HPDE6-E6E7 (cell line): ENCODE measurements around the gene CSNK2A2.

Experiments
- DNase-seq: peaks from one replicate; pipeline ENCODE4 v3.0.0; 2011; ENCODE audit warnings: missing footprints; ENCODE audit errors: extremely low spot score

The CSNK2A2 gene

DNA sequence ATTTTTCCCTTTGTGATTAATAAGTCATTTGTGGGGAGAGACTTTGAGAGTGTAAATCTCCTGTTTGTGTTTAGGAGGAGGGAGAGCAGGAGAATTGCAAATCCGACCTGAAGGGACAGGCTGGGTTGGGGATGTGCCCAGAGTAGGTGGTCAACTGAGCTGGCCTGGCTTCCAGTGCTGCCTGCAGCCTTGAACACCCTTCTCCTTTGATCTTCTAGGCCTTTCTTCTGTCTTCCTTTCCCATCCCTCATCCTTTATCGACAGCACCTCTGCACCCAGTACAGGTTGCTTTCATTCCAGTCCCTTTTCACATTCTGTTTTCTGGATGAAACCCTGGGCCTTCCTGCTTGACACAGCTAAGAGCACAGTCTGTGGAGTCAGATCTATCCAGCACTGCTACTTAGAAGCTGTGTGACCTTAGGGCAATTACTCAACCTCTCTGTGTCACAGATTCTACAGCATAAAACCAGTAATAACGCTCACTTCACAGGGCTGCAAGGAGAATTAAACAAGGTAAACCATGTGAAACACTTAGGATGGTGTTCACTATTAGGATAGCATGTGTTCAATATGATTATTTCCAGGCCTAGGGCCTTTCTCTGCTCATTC lies 1.0 kb upstream of the CSNK2A2 start:
- no peak for DNase-seq

DNA sequence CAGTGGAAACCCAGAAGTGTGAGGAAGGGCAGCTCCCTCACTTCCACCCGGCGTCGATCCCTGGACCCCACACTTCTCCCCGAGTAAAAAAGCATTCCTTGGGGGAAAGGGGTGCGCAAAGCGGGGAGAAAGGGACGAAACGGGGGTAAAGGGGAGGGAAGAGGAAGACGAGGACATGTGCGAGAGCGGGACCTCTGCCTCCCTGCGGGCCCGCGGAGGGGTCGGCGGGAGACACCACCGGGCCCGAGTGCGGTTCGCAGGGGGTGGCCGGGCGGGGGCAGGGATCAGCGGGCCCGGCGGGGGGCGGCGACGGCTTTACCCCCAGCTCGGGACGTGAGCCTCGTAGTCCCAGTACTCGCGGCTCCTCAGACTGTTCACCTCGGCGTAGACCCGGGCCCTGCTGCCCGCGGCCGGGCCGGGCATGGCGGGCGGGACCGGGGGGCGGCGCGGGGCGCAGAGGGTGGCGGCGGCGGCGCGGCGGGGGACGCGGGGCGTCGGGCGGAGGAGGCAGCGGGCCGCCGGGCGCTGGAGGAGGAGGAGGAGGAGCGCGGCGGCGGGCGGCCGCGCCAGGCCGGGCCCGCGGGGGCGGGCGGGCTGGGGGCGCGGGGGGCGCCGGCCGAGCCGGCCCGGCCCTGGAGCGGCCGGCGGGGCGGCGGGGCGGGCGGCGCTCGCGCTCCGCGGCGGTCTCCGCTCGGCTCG lies 443 bp downstream of the CSNK2A2 start:
- no peak for DNase-seq

DNA sequence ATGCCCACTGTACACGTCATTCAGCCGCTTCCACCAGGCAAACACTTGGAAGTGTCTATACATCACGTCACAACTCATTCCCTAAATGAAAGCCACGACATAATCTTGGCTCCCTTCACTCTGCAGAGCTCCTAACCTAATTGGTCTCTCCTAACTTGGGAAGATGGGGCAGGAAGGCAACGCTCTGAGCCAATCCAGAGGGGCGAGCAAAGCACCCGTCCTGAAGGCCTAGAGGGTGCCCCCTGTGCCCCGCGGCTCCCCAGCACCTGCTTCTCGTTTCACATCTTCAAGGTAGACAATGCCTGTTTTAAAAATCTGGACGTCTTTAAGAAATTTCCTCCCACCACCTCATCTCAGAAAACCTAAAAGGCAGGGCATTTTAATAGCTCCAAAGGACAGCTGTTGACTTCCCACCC lies 1.0 kb downstream of the CSNK2A2 start:
- no peak for DNase-seq

DNA sequence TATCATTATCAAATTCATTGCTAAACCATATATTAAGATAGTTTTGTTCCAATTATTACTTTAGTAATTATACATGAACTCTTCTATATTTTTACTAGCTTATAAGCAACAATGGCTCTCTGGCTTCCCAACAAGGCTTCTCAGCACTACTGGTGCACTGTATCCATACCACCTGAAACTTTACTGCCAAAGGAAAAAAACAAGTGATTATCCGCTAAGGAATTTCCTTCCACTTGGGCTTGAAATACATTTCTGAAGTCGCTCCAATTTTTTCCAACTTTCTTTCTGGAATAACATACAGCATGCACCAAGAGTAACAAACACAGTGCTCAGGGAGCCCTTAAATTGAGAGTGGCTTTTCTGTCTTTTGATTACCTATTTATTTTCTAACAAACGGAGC lies 2.1 kb downstream of the CSNK2A2 start:
- DNase-seq = no peak

DNA sequence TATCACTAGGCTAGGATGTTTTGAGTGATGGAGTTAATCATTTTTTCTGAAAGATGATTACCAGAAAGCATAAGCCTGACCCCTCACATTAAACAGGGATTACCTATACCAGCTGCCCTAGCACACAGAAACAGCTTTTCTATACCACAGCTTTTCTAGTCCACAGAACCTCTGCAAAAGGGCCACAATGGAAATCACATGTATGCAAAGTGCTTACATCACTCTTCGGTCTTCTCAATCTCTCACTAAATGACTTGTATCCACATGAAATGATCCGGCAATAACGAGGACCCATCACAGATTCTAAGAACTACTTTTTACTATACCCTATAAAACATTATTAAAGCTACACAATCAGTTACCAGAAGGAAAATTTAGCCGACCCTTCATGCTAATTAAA lies 2.6 kb downstream of the CSNK2A2 start:
- DNase-seq = no peak

DNA sequence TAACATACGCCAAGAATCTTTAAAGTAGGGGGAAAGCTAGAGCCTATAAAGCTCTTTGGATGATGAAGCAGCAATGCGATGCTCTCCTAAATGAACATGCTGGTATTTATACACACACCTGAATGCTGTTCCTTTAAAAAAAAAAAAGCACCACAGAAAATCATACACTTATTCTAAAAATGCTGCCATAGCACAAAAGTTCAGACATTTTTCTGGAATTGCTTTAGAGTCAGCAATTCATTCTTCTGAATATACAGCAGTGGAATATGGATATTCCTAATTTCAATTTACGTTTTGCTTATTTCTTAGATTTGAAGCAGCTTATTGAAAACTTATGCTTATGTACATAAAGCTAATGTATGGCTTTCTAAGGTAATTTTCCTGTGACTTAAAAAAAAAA lies 3.1 kb downstream of the CSNK2A2 start:
- DNase-seq = no peak

DNA sequence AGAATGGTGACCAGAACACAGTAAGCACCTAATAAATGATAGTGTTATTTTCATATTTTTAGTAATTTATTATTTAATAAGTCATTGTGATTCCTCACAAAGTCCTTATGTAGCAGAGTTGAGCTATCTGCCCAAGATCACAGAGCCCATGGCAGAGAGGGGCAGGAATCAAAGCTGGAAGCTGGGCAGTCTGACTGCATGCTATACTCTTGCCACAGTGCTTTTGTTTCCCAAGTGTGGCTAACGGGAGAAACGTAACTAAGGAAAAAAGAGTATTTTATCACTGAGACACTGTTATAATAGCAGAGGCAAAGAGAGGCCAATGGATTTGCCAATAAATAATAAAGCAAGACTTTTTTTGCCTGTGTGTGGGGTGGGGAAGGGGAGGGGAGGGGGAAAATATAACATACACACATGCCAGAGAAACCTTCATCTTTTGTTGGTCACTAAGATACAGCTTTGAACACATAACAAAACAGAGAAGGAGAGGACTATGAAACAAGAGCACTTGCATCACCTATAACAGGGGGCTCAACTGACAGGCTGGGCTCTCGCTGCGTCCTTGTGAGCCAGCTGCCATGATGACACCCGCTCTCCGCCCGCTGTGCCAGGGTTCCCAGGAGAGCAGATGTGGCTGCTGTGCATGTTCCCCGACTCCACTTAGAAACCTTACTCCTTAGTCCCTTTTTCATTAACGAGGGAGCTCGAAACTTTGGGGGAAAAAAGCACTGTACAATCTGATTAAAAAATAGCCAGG lies 10.1 kb downstream of the CSNK2A2 start:
- DNase-seq = no peak

DNA sequence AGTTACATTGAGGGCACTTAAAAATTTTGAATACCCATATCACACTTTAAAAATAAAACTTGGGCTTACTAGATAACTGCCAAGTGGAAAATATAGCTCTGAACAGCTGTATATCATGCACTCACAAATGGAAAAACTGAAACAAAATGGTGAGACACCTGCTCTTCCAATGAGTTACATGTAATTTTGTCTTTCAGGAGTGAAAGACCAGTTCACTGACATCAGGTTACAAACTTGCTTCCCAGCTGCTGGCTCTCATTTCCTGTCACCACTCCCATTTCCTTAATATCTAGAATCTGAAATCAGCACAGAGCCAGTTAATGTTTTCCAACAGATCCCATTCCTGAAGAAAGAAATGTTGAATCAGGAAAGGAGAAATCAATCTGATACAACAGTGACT lies 10.8 kb downstream of the CSNK2A2 start:
- DNase-seq = no peak

DNA sequence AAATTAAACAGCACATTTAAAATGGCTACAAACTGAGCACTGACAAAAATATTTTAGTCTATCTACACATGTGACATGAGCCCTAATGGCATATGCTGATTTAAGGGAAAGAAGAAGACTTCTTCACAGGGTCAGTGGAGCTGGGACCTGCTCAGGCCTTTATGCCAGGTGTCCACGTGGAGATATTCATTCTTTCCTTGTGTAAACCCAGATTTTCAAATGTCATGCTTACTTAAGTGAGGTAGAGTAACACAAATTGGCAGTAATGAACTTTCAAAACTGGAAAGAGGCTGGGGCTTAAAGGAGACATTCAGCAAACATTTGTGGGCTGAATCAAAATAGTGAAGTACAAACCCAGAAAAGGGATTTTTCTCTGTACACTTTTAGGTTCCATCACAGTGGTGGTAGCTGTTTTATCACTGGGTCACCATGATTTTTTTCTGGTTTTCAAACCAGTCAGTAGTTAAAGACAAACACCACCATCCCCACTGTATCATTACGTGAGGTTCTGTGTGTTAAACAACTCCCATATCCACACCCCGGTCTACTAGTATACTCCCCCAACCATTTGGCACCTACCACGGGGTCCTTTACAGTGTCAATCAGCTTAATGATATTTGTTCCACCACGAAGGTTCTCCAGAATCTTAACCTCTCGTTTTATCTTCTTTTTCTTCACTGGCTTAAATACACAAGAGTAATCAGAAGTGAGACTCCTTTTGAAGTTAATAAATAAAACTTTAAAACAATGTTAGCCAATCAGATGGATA lies 11.5 kb downstream of the CSNK2A2 start:
- DNase-seq = no peak

DNA sequence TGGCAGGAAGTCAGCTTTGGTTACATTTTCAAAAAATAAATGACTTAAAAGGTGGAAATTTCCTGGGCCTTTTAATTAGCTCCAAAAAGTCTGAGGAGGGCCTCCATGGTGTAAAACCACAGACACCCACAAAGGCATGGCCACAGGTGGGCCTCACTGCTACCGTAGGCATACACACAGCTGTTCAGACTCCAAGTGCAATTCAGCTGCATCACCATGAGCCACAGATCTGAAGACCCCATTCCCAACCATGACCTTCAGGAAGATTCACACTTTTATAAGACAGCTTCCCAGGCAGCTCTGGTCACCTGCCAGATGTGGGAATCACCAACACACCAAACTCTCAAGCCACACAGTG lies 20.6 kb downstream of the CSNK2A2 start:
- no peak for DNase-seq

DNA sequence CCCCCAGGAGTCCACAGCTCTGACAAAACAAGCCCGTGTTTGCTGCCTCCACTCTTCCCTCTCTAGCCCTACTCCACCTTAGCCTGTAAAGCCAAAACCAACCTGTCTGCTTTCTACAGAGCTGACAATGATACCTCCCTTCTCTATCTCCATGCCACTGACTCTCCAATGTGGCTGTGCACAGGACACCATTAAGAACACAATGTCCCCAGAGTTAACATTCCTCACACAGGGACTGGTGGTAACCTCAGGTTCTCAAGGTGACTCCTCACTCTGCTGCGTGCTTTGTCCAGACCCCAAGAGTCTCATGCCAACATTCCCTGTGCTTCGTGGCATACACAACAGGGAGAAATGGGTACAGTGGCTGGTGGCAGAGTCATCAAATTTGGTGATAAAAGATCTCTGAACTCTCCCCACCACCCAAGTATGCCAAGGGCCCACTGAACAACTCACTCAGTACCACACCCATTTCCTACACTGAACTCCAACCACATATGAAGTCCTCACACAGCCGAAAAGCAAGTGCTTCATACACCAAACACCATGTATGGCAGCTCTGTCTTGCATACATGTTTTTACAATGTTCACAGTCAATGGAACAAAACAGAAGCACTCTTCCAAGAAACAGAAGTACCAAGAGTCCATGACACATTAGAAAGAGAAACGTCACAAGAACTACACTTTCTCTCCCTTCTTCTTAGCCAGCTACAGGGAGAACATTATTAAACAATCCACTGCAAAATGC lies 21.1 kb downstream of the CSNK2A2 start:
- DNase-seq = no peak

DNA sequence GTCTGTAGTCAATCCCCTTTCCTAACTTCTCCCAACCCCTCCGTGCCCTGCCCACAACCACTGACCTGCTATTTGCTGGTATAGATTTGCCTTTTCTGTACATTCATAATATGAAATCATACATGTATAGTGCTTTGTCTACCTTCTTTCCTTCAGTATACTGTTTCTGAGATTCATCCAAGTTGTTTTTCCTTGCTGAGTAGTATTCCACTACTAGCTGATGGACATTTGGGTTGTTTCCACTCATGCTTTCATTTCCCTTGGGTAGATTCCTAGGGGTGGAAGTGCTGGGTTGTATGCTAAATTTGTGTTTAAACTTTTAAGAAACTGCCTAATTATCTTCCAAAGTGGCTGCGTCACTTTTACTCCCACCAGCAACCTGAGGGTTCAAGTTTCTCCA lies 27.7 kb downstream of the CSNK2A2 start:
- DNase-seq = no peak

DNA sequence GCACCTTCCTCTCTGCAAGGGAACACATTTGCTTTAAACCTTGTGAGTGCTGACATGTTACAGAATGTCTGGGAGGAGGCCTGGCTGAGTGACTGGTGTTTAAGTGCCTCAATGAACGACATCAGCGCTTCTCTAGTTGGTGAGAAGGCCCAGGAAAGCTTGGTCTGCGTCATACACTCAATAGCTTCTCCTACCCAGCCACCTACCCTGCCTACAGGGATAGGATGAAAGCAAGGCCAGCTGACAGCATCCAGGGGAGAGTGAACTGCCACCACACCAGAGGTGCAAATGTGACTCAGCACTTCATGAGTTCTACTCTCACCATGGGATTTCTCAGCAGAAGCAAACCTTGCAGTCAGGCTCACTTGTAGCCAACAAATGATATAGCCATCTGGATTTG lies 37.1 kb downstream of the CSNK2A2 start:
- no peak for DNase-seq

DNA sequence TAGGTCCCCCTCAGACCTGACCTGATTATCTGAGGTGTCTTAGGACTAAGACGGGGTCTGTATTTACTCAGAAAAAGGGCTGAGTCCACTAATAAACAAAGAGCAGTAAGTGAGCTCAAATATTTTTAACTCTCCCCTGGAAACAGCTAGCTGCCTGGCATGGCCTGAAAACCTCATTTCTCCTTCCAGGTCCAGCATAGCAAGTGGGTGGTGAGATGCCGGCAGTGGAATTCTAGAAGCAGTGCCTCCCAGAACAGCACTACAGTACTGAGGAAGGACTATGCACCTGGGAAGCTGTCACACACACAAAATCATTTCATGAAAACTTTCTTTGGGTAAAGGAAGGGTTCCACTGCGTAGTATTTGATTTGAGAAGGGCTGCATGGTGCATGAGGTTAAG lies 39.2 kb downstream of the CSNK2A2 start:
- no peak for DNase-seq

DNA sequence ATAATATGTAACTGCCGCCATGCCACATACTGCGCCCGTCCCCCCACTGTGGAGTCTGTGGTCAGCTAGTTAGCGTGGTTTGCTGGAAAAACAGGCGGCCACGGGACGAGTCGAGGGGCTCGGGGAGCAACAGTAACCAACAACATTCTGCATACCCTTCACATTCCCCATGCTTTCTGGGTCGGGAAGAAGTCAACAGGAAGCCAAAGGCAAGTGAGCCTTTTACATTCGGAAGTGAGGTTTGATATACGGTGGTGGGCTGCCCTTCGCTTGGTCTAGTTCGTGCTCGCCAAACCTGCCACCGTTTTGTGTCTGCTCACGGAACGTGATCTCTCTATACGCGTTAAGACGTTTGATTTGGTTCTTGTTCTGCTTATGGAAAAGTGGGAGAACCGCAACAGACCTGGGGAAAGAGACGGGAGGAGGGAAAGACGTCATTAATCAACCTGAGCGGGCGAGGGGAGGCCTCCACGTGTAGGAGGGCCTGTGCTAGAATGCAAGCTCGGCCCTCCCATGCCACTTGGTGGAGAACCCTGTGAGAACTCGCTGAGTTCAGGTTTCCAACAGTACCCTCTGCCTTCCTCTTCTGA lies 39.9 kb downstream of the CSNK2A2 start:
- no peak for DNase-seq

DNA sequence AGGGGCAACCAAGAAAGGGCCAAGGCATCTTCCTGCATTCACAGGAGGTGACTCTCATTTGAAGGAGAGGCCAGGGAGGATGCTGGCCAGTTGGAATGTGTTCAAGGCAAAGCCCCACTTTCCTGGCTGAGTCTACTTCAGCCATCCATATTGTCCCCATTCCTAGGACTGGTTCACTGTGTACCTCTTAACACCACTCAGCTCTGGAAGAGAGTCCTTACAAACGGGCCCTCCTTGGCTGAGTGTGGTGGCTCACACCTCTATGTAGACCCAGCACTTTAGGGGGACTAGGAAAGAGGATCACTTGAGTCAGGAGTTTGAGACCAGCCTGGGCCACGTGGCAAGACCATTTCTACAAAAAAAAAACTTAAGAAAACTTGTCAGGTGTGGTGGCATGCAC lies 40.7 kb downstream of the CSNK2A2 start:
- DNase-seq = no peak

DNA sequence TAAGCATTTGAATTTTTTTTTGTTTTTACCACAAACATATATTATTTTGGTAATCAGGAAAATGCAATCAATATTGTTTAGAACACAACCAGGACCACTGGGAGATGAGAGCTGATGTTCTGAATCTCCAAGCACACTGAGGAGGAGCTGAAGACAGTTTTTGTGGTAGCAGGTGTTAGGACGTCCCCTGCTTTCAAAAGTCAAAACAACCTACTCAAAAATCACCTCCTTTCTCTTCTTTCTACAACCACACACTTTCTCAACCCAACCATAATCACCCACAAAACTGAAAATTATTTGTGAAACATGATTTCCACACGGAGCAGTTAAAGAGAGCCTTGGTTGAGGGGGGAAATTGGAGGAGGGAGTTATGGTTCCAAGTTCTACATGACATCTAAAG lies 42.1 kb downstream of the CSNK2A2 start:
- no peak for DNase-seq

DNA sequence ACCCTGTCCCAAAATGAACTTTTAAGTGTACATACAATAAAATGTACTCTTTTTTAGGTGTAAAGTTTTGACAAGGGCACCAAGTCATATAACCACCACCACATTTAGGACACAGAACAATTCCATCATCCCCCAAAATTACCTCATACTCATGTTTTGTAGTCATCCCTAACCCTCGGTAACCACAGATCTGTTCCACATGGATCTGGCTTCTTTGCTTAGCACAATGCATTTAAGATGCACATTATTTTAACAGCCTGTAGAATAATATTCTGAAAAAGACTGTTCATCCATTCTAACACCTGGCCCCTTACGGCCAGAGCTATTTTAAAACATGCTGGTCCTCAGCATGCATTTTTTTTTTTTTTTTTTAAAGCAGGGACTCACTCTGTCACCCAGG lies 43.6 kb downstream of the CSNK2A2 start:
- DNase-seq = no peak

DNA sequence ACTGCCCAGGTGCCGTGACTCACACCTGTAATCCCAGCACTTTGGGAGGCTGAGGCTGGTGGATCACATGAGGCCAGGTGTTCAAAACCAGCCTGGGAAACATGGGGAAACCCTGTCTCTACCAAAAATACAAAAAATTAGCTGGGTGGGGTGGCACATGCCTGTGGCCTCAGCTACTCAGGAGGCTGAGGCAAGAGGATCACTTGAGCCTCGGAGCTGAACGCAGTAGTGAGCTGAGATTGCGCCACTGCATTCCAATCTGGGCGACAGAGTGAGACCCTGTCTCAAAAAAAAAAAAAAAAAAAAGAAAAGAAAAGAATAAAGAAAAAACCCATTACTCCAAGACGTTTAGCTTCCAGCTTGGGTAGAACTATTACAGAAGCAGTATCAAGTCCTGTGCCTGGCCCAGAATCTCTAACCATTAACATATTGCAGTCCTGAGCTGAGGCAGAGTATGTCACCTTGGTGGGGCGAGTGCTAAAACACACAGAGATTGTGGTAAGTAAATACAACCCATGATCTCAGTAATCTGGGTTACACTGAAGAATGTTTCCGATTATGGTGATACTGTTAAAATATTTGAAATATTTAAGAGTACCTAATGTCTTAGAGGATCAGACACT lies 45.5 kb downstream of the CSNK2A2 start:
- DNase-seq = no peak

DNA sequence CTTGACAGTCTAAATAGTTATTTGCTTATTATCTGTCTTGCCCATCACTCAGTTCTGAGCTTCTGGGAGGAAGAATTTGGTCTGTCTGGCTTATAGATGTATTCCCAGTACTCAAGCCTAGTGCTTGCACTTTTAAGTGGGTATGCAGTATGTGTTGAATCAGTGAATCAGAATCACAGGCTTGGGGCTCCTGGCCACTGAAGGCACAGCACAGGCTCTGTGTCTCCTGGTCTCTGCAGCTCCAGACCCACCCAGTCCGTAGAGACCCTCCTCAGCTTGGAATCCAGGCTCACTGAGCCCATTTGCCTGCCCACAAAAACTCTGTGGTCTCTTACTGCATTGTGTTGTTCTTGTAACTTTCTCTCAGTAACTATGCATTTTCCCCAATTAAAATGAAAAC lies 49.4 kb downstream of the CSNK2A2 start:
- DNase-seq = no peak

DNA sequence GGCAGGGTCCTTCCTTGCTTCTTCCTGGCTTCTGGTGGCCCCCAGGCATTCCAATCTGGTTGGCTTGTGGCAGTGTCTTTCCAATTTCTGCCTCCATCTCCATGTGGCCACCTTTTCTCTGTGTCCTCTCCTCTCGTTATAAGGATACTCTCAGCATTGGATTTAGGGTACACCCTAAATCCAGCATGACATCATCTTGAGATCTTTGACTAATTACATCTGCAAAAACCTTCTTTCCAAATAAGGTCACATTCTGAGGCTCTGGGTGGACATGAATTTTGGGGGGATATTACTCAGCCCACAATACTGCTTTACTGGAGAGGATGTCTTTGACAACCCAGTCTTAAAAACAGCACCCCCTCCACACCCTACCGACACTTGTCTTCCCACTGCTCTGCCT lies 49.8 kb downstream of the CSNK2A2 start:
- DNase-seq = no peak
